ENCODE results near the gene AFM. TPM values are rescaled to one million over a fixed set of nuclear protein-coding genes. Genes with fewer than 3 reads are reported as not detected.

The AFM gene, protein sequence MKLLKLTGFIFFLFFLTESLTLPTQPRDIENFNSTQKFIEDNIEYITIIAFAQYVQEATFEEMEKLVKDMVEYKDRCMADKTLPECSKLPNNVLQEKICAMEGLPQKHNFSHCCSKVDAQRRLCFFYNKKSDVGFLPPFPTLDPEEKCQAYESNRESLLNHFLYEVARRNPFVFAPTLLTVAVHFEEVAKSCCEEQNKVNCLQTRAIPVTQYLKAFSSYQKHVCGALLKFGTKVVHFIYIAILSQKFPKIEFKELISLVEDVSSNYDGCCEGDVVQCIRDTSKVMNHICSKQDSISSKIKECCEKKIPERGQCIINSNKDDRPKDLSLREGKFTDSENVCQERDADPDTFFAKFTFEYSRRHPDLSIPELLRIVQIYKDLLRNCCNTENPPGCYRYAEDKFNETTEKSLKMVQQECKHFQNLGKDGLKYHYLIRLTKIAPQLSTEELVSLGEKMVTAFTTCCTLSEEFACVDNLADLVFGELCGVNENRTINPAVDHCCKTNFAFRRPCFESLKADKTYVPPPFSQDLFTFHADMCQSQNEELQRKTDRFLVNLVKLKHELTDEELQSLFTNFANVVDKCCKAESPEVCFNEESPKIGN
- total RNA-seq (2022) (not detected in 2 replicates), Bru-seq, nascent RNA (not detected), BruChase-seq, experiment 1, labeled RNA remaining after a 6-hour chase (percentile 4 among the genes with signal in this experiment), BruChase-seq, experiment 2, labeled RNA remaining after a 2-hour chase (not detected)
- long read RNA-seq: 0 reads

DNA sequence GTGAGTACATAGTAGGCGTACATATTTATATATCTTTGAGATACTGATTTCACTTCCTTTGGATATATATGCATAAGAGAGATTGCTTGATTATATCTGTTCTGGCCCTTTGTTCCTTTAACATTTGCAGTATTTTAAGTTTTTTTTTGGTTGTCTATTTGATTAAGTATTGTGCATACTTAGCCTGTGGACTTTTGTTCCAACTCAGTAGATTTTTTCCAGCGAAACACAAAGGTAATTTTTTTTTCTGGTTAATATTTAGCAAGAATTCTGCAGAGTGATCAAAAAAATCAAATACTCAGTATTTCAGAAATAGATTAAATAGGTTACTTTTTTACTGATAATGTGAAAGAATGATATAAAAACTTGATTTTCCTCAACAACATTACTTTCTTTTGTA lies at the start of gene AFM:
Gene AFM (plus strand): TSS at position 388 of the 400 bp plus-strand sequence. CDS start 31 bp downstream, outside the sequence.
- TF ChIP-seq, protein P1, sequence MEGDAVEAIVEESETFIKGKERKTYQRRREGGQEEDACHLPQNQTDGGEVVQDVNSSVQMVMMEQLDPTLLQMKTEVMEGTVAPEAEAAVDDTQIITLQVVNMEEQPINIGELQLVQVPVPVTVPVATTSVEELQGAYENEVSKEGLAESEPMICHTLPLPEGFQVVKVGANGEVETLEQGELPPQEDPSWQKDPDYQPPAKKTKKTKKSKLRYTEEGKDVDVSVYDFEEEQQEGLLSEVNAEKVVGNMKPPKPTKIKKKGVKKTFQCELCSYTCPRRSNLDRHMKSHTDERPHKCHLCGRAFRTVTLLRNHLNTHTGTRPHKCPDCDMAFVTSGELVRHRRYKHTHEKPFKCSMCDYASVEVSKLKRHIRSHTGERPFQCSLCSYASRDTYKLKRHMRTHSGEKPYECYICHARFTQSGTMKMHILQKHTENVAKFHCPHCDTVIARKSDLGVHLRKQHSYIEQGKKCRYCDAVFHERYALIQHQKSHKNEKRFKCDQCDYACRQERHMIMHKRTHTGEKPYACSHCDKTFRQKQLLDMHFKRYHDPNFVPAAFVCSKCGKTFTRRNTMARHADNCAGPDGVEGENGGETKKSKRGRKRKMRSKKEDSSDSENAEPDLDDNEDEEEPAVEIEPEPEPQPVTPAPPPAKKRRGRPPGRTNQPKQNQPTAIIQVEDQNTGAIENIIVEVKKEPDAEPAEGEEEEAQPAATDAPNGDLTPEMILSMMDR (IDR thresholded peaks at IDR 0.05; ENCODE audit: unreplicated experiment): no peak
- Mint-ChIP-seq H3K36me3 (ENCODE audit: insufficient read depth, unreplicated experiment) (no peaks in the 10 kb centered on the region), H3K27me3 (ENCODE audit: unreplicated experiment) (peaks cover 22% of the 10 kb centered on the region), H3K27ac (ENCODE audit: unreplicated experiment) (no peak within 1 kb of the TSS), H3K4me1 (ENCODE audit: low read depth, unreplicated experiment) (no peaks in the 10 kb centered on the region), H3K9me3 (ENCODE audit: low read depth, unreplicated experiment) (no peaks in the 10 kb centered on the region), H3K4me3 (ENCODE audit: low read depth, unreplicated experiment) (no peak within 1 kb of the TSS)
- DNase-seq: no peak
- BruUV-seq (replicated peaks): no TSS peak
- CTCF ChIA-PET: no interaction called here
- intact Hi-C loops (cut with micrococcal nuclease; ENCODE audit: unreplicated experiment): no loop called here

DNA sequence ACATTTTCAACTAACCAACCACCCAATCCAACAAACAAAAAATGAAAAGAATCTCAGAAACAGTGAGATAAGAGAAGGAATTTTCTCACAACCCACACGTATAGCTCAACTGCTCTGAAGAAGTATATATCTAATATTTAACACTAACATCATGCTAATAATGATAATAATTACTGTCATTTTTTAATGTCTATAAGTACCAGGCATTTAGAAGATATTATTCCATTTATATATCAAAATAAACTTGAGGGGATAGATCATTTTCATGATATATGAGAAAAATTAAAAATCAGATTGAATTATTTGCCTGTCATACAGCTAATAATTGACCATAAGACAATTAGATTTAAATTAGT lies 49.8 kb upstream of the AFM start:
- CTCF ChIA-PET: no interaction called here
- no peaks in the 10 kb centered on the region for H3K9me3 Mint-ChIP-seq (ENCODE audit: low read depth, unreplicated experiment)
- no peaks in the 10 kb centered on the region for H3K36me3 Mint-ChIP-seq (ENCODE audit: insufficient read depth, unreplicated experiment)
- intact Hi-C loops (cut with micrococcal nuclease; ENCODE audit: unreplicated experiment): no loop called here
- no TSS peak for BruUV-seq (replicated peaks)
- peaks cover 6% of the 10 kb centered on the region for H3K27me3 Mint-ChIP-seq (ENCODE audit: unreplicated experiment)
- no peak for DNase-seq
- TF ChIP-seq, protein P1 (IDR thresholded peaks at IDR 0.05; ENCODE audit: unreplicated experiment): no peak
- H3K27ac Mint-ChIP-seq (ENCODE audit: unreplicated experiment): no peak overlapping the region
- H3K4me3 Mint-ChIP-seq (ENCODE audit: low read depth, unreplicated experiment): no peak overlapping the region
- H3K4me1 Mint-ChIP-seq (ENCODE audit: low read depth, unreplicated experiment): peaks cover 14% of the 10 kb centered on the region

DNA sequence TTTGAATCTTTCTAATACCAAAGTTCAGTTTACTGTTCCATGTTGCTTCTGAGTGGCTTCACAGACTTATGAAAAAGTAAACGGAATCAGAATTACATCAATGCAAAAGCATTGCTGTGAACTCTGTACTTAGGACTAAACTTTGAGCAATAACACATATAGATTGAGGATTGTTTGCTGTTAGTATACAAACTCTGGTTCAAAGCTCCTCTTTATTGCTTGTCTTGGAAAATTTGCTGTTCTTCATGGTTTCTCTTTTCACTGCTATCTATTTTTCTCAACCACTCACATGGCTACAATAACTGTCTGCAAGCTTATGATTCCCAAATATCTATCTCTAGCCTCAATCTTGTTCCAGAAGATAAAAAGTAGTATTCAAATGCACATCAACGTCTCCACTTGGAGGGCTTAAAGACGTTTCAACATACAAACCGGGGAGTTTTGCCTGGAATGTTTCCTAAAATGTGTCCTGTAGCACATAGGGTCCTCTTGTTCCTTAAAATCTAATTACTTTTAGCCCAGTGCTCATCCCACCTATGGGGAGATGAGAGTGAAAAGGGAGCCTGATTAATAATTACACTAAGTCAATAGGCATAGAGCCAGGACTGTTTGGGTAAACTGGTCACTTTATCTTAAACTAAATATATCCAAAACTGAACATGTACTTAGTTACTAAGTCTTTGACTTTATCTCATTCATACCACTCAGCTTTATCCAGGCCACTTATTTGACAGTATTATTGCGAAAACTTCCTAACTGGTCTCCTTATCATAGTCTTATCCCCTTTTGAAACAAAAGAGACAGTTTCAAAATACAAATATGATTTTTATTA lies 49.2 kb upstream of the AFM start:
- Mint-ChIP-seq H3K4me3 (ENCODE audit: low read depth, unreplicated experiment) (no peak overlapping the region), H3K9me3 (ENCODE audit: low read depth, unreplicated experiment) (no peaks in the 10 kb centered on the region), H3K27me3 (ENCODE audit: unreplicated experiment) (peaks cover under 1% of the 10 kb centered on the region), H3K4me1 (ENCODE audit: low read depth, unreplicated experiment) (peaks cover 14% of the 10 kb centered on the region), H3K36me3 (ENCODE audit: insufficient read depth, unreplicated experiment) (no peaks in the 10 kb centered on the region), H3K27ac (ENCODE audit: unreplicated experiment) (no peak overlapping the region)
- CTCF ChIA-PET: no interaction called here
- BruUV-seq (replicated peaks): no TSS peak
- intact Hi-C loops (cut with micrococcal nuclease; ENCODE audit: unreplicated experiment): no loop called here
- TF ChIP-seq, protein P1 (IDR thresholded peaks at IDR 0.05; ENCODE audit: unreplicated experiment): no peak
- DNase-seq: no peak

DNA sequence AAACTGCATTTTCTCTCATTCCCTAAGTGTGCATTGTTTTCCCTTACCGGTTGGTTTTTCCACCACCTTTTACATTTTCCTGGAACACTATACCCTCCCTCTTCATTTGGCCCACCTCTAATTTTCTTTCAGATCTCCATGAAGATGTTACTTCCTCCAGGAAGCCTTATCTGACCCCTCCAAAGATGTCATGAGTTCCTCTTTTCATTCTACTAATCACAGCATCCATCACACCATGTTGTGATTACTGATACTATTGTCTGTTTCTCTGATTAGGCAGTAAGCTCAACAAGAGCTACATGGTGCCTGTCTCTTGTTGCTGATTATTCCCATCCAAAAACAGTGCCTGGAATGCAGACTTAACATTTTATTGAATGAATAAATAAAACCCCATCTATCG lies 48.4 kb upstream of the AFM start:
- Mint-ChIP-seq H3K36me3 (ENCODE audit: insufficient read depth, unreplicated experiment) (no peaks in the 10 kb centered on the region), H3K9me3 (ENCODE audit: low read depth, unreplicated experiment) (no peaks in the 10 kb centered on the region), H3K4me3 (ENCODE audit: low read depth, unreplicated experiment) (no peak overlapping the region), H3K27ac (ENCODE audit: unreplicated experiment) (no peak overlapping the region), H3K27me3 (ENCODE audit: unreplicated experiment) (no peaks in the 10 kb centered on the region), H3K4me1 (ENCODE audit: low read depth, unreplicated experiment) (peaks cover 14% of the 10 kb centered on the region)
- CTCF ChIA-PET: no interaction called here
- DNase-seq: no peak
- TF ChIP-seq, protein P1 (IDR thresholded peaks at IDR 0.05; ENCODE audit: unreplicated experiment): no peak
- intact Hi-C loops (cut with micrococcal nuclease; ENCODE audit: unreplicated experiment): no loop called here
- BruUV-seq (replicated peaks): no TSS peak
